HUES6 (cell line): ENCODE measurements around the gene COL23A1.
"Not testable (repeated sequence)": the region's sequence is repeated elsewhere in the genome, so short reads cannot be mapped to it uniquely, and the experiment has no call there.

Source experiments
- H3K27ac ChIP-seq: 2 replicates; pipeline ENCODE4 v1.7.0; 2013; ENCODE audit warnings: low read depth, mild to moderate bottlenecking, low read length, inconsistent platforms
- H3K27me3 ChIP-seq: 2 replicates; pipeline ENCODE4 v1.6.1; 2013; ENCODE audit warnings: low read length; ENCODE audit not compliant: control insufficient read depth, insufficient read depth
- H3K36me3 ChIP-seq: 2 replicates; pipeline ENCODE4 v1.6.1; 2013; ENCODE audit warnings: low read length; ENCODE audit not compliant: control insufficient read depth, insufficient read depth
- H3K4me1 ChIP-seq: 2 replicates; pipeline ENCODE4 v1.6.1; 2013; ENCODE audit warnings: low read length; ENCODE audit not compliant: control insufficient read depth, insufficient read depth
- H3K4me3 ChIP-seq: 2 replicates; pipeline ENCODE4 v1.5.1; 2013; ENCODE audit warnings: low read depth, low read length
- H3K9ac ChIP-seq: one replicate; pipeline ENCODE4 v1.6.1; 2013; ENCODE audit warnings: mild to moderate bottlenecking, low read length
- H3K9me3 ChIP-seq: 2 replicates; pipeline ENCODE4 v1.6.1; 2013; ENCODE audit warnings: low read depth, low read length; ENCODE audit not compliant: control insufficient read depth, insufficient read depth

The COL23A1 gene

DNA sequence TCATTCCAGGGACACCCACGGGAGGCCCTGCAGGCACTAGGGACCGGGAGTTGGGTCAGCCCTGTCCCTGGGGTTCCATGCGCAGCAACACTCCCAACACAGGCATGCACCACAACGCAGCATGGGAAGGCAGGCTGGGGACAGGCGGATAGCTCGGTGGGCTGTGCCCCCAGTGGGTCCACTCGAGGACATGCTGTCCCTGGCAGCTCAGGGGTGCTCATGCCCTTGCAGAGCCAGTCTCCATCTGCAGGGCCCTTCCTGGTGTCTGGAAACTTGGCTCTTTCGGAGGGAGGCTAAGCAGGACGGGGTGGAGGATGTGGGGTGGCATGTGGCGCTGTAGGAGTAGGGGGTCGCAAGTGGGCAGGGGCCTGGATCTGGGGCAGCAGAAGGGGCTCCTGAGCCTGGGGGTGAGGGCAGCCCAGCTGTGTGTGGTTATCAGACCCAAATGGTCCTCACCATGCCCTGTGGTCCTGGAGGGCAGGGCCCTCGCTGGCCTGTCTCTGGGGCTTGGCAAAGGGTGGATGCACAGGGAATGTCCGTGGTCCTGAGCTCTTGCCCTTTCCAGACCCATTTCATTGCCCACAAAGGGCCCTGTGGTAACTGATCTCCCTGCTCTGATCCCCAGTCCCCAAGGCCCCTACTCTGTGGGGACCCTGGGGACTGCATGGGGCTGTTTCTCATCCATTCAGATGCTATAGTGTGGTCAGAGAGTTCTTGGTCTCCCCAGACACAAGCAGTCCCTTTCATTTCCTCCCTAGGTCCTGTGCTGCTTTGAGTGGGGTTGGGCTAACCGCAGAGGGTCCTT lies 267.3 kb downstream of the COL23A1 start:
- no peak overlapping the region for H3K27ac ChIP-seq
- H3K27me3 ChIP-seq = no peaks in the 10 kb centered on the region
- no peak overlapping the region for H3K4me3 ChIP-seq
- no peak overlapping the region for H3K9ac ChIP-seq
- H3K36me3 ChIP-seq = no peaks in the 10 kb centered on the region
- H3K4me1 ChIP-seq = peaks cover 6% of the 10 kb centered on the region; the same call in 1 of the 2 replicates
- H3K9me3 ChIP-seq = no peaks in the 10 kb centered on the region

GRCh38 chr5:178320281-178320855 lies 269.8 kb downstream of the COL23A1 start:
- H3K27me3 ChIP-seq = no peaks in the 10 kb centered on the region
- H3K4me1 ChIP-seq = peaks cover 6% of the 10 kb centered on the region; the same call in 1 of the 2 replicates
- H3K9ac ChIP-seq = no peak overlapping the region
- H3K36me3 ChIP-seq = no peaks in the 10 kb centered on the region
- no peaks in the 10 kb centered on the region for H3K9me3 ChIP-seq
- H3K27ac ChIP-seq = no peak overlapping the region
- no peak overlapping the region for H3K4me3 ChIP-seq

- Histone ChIP-seq H3K9ac (no peak overlapping the region), H3K27ac (no peak overlapping the region), H3K36me3 (no peaks in the 10 kb centered on the region), H3K9me3 (no peaks in the 10 kb centered on the region), H3K4me3 (no peak overlapping the region), H3K27me3 (no peaks in the 10 kb centered on the region), H3K4me1 (peaks cover 5% of the 10 kb centered on the region; the same call in 1 of the 2 replicates)
Measured at GRCh38 chr5:178319541-178320041, 270.6 kb downstream of the COL23A1 start.

DNA sequence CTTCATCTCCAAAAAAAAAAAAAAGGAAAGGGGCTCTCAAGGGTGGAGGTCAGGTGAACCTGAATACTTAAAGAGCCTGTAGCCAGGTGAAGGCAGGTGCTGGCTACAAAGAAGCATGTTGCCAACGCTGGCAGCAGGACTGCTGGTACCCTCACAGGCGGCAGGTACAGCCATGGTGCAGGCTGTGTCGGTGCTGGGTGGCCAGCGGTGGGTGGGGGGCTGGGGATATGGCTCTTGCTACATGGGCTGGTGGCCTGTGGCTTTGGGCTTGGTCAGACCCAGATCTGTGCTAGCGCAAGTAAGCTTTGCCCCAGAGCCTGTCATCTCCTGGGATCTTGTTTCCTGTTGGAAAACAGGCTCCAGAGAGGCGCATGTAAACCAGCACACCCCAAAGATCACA lies 271.3 kb downstream of the COL23A1 start:
- Histone ChIP-seq H3K4me3 (no peak overlapping the region), H3K36me3 (no peaks in the 10 kb centered on the region), H3K9me3 (no peaks in the 10 kb centered on the region), H3K27me3 (no peaks in the 10 kb centered on the region), H3K4me1 (no peaks in the 10 kb centered on the region), H3K27ac (no peak overlapping the region), H3K9ac (no peak overlapping the region)

DNA sequence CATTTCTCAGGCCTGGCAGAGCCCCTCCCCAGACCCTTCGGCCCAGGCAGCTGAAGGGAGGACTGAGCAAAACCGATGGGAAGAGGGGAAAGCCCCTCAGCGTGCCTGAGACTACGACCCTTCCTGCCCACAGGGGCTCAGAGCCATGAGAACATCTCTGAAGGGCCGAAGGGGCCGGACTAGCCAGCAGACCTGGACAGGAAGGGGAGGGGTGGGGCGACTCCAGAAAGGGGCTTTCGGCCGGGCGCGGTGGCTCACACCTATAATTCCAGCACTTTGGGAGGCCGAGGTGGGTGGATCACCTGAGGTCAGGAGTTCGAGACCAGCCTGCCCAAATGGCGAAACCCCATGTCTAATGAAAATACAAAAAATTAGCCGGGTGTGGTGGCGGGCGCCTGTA lies 271.8 kb downstream of the COL23A1 start:
- H3K36me3 ChIP-seq = no peaks in the 10 kb centered on the region
- no peaks in the 10 kb centered on the region for H3K27me3 ChIP-seq
- no peak overlapping the region for H3K27ac ChIP-seq
- no peaks in the 10 kb centered on the region for H3K4me1 ChIP-seq
- no peak overlapping the region for H3K9ac ChIP-seq
- no peaks in the 10 kb centered on the region for H3K9me3 ChIP-seq
- no peak overlapping the region for H3K4me3 ChIP-seq

GRCh38 chr5:178317727-178318126 lies 272.5 kb downstream of the COL23A1 start:
- H3K9me3 ChIP-seq, H3K4me3 ChIP-seq, H3K36me3 ChIP-seq, H3K4me1 ChIP-seq, H3K27me3 ChIP-seq, H3K9ac ChIP-seq, H3K27ac ChIP-seq: not testable (repeated sequence)

- Histone ChIP-seq H3K4me3 (no peak overlapping the region), H3K36me3 (no peaks in the 10 kb centered on the region), H3K27me3 (no peaks in the 10 kb centered on the region), H3K4me1 (peaks cover 11% of the 10 kb centered on the region), H3K27ac (no peak overlapping the region), H3K9ac (no peak overlapping the region), H3K9me3 (no peaks in the 10 kb centered on the region)
Measured at GRCh38 chr5:178314961-178315820, 275.0 kb downstream of the COL23A1 start.

DNA sequence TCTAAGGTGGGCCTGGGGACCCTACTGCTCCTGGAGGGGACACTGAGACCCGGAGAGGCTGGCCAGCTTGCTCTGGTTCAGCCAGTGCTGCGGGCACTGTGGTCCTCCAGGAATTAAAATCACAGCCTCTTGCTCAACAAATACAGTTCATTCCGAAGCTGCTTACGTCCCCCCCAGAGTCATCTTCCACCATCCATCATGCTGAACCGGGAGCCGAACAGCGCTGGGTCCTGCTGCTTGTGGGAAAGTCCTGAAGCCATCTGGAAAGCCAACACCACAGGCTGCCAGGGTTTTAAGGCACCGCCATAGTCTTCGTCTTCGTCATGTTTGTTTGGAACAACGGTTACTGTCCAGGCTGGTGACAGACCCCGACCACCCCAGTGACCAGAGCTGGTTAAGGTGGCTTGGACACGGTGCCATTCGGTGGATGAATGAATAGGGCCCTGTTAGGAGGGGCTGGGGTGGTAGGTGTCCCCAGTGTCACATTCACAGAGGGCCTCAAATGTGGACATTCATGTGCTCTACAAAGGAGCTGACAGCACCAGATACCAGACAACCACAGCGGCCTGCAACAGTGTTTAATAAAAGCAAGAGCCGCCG lies 276.0 kb downstream of the COL23A1 start:
- Histone ChIP-seq H3K27me3 (no peaks in the 10 kb centered on the region), H3K9ac (no peak overlapping the region), H3K9me3 (no peaks in the 10 kb centered on the region), H3K36me3 (no peaks in the 10 kb centered on the region), H3K4me3 (no peak overlapping the region), H3K27ac (no peak overlapping the region), H3K4me1 (peaks cover 11% of the 10 kb centered on the region)

- no peaks in the 10 kb centered on the region for H3K9me3 ChIP-seq
- no peaks in the 10 kb centered on the region for H3K27me3 ChIP-seq
- H3K4me1 ChIP-seq = peaks cover 11% of the 10 kb centered on the region
- no peak overlapping the region for H3K9ac ChIP-seq
- H3K27ac ChIP-seq = no peak overlapping the region
- no peaks in the 10 kb centered on the region for H3K36me3 ChIP-seq
- H3K4me3 ChIP-seq = no peak overlapping the region
Measured at GRCh38 chr5:178313316-178313715, 276.9 kb downstream of the COL23A1 start.

- H3K36me3 ChIP-seq = no peaks in the 10 kb centered on the region
- H3K27ac ChIP-seq = peak overlapping the region; percentile 59; the same call in 1 of the 2 replicates
- no peaks in the 10 kb centered on the region for H3K9me3 ChIP-seq
- H3K27me3 ChIP-seq = no peaks in the 10 kb centered on the region
- H3K9ac ChIP-seq = no peak overlapping the region
- H3K4me1 ChIP-seq = peaks cover 11% of the 10 kb centered on the region
- H3K4me3 ChIP-seq = no peak overlapping the region; the same call in 1 of the 2 replicates
Measured at GRCh38 chr5:178312880-178313282, 277.3 kb downstream of the COL23A1 start.
